ENCODE measurements around the gene EIF4ENIF1.

EIF4ENIF1 gene, protein sequence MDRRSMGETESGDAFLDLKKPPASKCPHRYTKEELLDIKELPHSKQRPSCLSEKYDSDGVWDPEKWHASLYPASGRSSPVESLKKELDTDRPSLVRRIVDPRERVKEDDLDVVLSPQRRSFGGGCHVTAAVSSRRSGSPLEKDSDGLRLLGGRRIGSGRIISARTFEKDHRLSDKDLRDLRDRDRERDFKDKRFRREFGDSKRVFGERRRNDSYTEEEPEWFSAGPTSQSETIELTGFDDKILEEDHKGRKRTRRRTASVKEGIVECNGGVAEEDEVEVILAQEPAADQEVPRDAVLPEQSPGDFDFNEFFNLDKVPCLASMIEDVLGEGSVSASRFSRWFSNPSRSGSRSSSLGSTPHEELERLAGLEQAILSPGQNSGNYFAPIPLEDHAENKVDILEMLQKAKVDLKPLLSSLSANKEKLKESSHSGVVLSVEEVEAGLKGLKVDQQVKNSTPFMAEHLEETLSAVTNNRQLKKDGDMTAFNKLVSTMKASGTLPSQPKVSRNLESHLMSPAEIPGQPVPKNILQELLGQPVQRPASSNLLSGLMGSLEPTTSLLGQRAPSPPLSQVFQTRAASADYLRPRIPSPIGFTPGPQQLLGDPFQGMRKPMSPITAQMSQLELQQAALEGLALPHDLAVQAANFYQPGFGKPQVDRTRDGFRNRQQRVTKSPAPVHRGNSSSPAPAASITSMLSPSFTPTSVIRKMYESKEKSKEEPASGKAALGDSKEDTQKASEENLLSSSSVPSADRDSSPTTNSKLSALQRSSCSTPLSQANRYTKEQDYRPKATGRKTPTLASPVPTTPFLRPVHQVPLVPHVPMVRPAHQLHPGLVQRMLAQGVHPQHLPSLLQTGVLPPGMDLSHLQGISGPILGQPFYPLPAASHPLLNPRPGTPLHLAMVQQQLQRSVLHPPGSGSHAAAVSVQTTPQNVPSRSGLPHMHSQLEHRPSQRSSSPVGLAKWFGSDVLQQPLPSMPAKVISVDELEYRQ

DNA sequence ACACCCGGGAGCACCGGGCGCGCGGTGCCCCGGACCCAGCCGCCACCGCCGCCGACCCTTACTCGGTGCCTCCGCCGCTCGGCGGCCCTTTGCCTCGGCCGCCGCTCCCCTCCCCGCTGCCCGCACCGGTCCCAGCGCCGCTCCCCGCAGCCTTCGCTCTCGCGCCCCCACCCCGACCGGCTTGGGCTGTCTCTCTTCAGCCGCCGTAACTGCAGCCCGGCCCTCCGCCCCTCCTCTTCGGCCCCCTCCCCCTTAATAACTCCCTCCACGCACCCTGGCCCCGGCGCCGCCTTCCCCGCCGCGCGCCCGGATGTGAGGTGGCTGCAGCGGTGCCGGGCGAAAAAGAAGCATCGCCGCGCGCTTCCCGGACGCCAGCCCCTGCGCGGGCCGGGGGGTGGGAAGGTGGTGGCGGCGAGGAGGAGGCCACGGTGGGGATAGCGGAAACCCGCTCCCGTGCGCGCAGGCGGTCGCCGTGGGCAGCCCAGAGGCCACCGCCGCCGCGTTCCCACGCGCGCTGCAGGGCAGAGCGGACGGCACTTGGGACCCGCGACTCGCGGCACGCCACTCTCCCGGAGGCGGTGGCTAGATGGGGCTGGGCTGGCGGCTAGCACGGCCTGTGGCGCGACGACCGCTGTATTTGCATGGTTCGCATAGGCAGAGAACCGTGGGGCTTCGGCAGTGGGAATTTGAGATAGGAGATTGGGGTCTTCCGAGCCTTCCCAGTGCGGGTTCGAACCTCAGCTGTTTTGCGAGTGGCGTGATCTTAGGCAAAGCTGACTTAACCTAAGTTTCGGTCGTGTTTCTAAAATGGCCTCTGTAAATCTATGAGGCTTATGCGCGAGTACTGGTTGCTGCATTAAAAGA lies at the start of gene EIF4ENIF1:
Gene EIF4ENIF1 (minus strand): TSS at position 211 of the 864 bp plus-strand sequence. CDS start 1,124 bp downstream, outside the sequence.
- H3K4me3 ChIP-seq (replicated peaks in 1 of 2; ENCODE audit: low read depth in 2 of 2, low read length in 2 of 2): peak within 1 kb of the TSS; percentile 82 to 92
- TF ChIP-seq, protein P1, sequence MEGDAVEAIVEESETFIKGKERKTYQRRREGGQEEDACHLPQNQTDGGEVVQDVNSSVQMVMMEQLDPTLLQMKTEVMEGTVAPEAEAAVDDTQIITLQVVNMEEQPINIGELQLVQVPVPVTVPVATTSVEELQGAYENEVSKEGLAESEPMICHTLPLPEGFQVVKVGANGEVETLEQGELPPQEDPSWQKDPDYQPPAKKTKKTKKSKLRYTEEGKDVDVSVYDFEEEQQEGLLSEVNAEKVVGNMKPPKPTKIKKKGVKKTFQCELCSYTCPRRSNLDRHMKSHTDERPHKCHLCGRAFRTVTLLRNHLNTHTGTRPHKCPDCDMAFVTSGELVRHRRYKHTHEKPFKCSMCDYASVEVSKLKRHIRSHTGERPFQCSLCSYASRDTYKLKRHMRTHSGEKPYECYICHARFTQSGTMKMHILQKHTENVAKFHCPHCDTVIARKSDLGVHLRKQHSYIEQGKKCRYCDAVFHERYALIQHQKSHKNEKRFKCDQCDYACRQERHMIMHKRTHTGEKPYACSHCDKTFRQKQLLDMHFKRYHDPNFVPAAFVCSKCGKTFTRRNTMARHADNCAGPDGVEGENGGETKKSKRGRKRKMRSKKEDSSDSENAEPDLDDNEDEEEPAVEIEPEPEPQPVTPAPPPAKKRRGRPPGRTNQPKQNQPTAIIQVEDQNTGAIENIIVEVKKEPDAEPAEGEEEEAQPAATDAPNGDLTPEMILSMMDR (IDR thresholded peaks at IDR 0.05; ENCODE audit: low read depth, low read length): no peak

DNA sequence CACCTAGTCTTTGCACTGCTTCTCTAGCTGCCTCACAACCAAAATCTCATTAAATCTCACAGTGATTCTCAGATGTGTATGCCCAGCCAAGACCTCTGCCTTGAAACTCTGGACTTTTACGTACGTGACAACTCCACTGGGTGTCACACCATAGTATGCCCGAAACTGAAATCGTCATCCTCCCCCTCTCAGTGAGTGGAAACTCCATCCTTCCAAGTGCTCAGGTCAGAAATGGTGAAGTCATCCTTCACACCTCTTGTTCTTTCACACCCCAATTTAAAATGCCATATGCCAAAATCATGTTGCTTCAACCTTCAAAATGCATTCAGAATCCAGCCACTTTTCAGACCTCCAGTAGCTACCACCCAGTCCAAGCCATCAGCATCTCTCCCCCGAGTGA lies 49.2 kb upstream of the EIF4ENIF1 start:
- H3K4me3 ChIP-seq (replicated peaks in 1 of 2; ENCODE audit: low read depth in 2 of 2, low read length in 2 of 2): no peak overlapping the region
- DNase-seq (ENCODE audit: low read depth in 2 of 2): no peak
- TF ChIP-seq, protein P1 (IDR thresholded peaks at IDR 0.05; ENCODE audit: low read depth, low read length): no peak

More for the DNA sequence above, at the start of gene EIF4ENIF1:
- DNase-seq (ENCODE audit: low read depth in 2 of 2): peak; percentile 86 to 93

DNA sequence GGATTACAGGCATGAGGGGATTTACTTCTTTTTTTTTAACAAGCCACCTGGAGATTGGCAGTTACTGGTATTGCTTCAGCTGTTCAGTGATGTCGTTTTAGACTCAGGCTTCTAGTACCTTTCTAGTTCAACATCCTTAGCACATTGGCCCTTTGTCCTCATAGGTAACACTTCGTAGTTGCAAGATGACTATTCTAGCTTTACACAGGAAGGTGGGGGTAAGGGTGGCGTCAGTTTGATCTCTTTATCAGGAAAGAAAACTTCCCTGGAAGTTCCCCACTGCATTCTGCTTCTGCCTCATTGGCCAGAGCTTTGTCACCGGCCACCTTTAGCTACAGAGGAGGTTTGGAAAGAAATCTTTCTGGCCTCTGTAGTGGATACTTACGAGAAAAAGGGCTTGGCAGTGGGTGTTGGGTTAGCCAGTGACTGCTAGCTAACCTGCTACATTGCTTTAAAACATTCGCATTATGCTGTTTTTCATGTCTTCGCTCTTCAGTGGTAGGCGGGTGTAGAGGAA lies 47.4 kb upstream of the EIF4ENIF1 start:
- H3K4me3 ChIP-seq (replicated peaks in 1 of 2; ENCODE audit: low read depth in 2 of 2, low read length in 2 of 2): no peak overlapping the region
- TF ChIP-seq, protein P1 (IDR thresholded peaks at IDR 0.05; ENCODE audit: low read depth, low read length): no peak
- no peak for DNase-seq (ENCODE audit: low read depth in 2 of 2)

DNA sequence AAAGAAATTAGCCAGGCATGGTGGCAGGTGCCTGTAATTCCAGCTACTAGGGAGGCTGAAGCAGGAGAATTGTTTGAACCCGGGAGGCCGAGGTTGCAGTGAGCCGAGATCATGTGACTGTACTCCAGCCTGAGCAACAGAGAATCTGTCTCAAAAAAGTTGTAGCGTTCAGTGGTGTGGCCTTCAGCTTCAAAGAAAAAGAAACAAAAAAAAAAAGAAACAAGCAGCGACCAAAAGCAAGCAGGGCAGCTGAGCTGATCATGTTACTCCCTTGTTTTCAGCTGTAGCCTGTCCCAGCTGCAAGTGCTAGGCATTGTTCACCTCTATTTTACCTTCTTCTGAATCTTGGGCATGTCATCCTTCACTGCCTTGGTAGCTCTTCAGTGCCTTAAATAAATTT lies 43.7 kb upstream of the EIF4ENIF1 start:
- no peak overlapping the region for H3K4me3 ChIP-seq (replicated peaks in 1 of 2; ENCODE audit: low read depth in 2 of 2, low read length in 2 of 2)
- no peak for DNase-seq (ENCODE audit: low read depth in 2 of 2)

DNA sequence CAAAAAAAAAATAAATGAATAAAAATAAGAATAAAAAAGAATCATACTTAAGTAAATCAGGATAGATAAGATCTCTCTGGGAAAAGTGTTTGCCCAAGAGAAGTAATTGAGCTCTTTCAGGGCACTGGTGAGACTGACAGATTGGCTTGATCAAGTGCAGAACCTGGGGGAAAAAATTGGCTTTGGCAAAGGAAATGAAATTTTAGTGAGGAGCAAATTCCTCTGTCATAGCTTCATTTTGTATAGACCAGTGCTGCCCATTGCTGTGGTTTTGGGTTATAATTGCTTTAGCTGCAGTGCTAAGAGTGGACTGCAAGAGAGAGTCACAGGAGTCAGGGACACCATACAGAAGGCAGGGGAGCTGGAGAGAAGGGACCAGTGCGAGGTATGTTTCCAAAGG lies 42.4 kb upstream of the EIF4ENIF1 start:
- peak in 1 of 2 donors; percentile 28 for DNase-seq (ENCODE audit: low read depth in 2 of 2)
- H3K4me3 ChIP-seq (replicated peaks in 1 of 2; ENCODE audit: low read depth in 2 of 2, low read length in 2 of 2): no peak overlapping the region
- TF ChIP-seq, protein P1 (IDR thresholded peaks at IDR 0.05; ENCODE audit: low read depth, low read length): no peak

More for the DNA sequence above, 43.7 kb upstream of the EIF4ENIF1 start:
- TF ChIP-seq, protein P1 (IDR thresholded peaks at IDR 0.05; ENCODE audit: low read depth, low read length): no peak

DNA sequence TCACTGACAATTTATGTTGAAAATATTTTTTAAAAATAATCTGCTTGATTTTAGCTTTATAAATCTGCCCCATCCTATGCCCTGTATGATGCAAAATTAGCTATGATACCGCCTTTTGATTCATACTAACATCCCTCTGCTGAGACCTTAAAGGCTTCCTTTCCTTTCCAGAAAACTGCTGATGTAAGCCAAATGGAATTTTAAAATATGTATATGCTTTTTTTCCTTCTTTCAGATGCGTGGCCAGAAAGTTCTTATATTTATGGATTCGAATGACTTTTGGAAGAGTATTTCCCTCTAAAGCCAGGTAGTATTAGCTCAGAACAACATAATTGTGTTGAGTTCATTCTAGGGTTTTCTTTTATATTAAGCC lies 41.2 kb upstream of the EIF4ENIF1 start:
- TF ChIP-seq, protein P1 (IDR thresholded peaks at IDR 0.05; ENCODE audit: low read depth, low read length): no peak
- H3K4me3 ChIP-seq (replicated peaks in 1 of 2; ENCODE audit: low read depth in 2 of 2, low read length in 2 of 2): no peak overlapping the region
- DNase-seq (ENCODE audit: low read depth in 2 of 2): peak; percentile 49 to 79

All from cardiac fibroblast (primary cell).